ENCODE measurements around the gene DHX15.

DHX15 gene

GRCh38 chr4:24582235-24582832 is 2.0 kb downstream of the DHX15 start:
- DNase-seq, result no peak

- no peak for DNase-seq
Observed at GRCh38 chr4:24578364-24578763, 6.0 kb downstream of the DHX15 start.

GRCh38 chr4:24576276-24576675 is 8.1 kb downstream of the DHX15 start:
- DNase-seq, result no peak

GRCh38 chr4:24574236-24574635 is 10.1 kb downstream of the DHX15 start:
- DNase-seq, result no peak

- DNase-seq, result no peak
Observed at GRCh38 chr4:24573582-24573981, 10.8 kb downstream of the DHX15 start.

GRCh38 chr4:24570574-24571236 is 13.6 kb downstream of the DHX15 start:
- no peak for DNase-seq

GRCh38 chr4:24570172-24570571 is 14.2 kb downstream of the DHX15 start:
- DNase-seq, result no peak

- no peak for DNase-seq
Observed at GRCh38 chr4:24569662-24570061, 14.7 kb downstream of the DHX15 start.

GRCh38 chr4:24568425-24568824 is 15.9 kb downstream of the DHX15 start:
- DNase-seq, result no peak

GRCh38 chr4:24565054-24565453 is 19.3 kb downstream of the DHX15 start:
- DNase-seq, result no peak

- DNase-seq, result no peak
Observed at GRCh38 chr4:24564488-24564887, 19.9 kb downstream of the DHX15 start.

- DNase-seq, result no peak
Observed at GRCh38 chr4:24561438-24562139, 22.8 kb downstream of the DHX15 start.

- DNase-seq, result no peak
Observed at GRCh38 chr4:24560868-24561368, 23.4 kb downstream of the DHX15 start.

- DNase-seq, result no peak
Observed at GRCh38 chr4:24559889-24560288, 24.5 kb downstream of the DHX15 start.

- no peak for DNase-seq
Observed at GRCh38 chr4:24559032-24559821, 25.1 kb downstream of the DHX15 start.

GRCh38 chr4:24557026-24558025 is 27.0 kb downstream of the DHX15 start:
- DNase-seq, result no peak

- DNase-seq, result no peak
Observed at GRCh38 chr4:24551492-24552289, 32.7 kb downstream of the DHX15 start.

GRCh38 chr4:24550441-24551175 is 33.7 kb downstream of the DHX15 start:
- no peak for DNase-seq

- DNase-seq, result no peak
Observed at GRCh38 chr4:24547979-24548378, 36.4 kb downstream of the DHX15 start.
